NCI-H82 (cell line): ENCODE measurements around the gene FREY1.

Experiments
- DNase-seq: peaks from one replicate; lab custom pipeline; 2025; lab: John Stamatoyannopoulos, UW

Gene FREY1

DNA sequence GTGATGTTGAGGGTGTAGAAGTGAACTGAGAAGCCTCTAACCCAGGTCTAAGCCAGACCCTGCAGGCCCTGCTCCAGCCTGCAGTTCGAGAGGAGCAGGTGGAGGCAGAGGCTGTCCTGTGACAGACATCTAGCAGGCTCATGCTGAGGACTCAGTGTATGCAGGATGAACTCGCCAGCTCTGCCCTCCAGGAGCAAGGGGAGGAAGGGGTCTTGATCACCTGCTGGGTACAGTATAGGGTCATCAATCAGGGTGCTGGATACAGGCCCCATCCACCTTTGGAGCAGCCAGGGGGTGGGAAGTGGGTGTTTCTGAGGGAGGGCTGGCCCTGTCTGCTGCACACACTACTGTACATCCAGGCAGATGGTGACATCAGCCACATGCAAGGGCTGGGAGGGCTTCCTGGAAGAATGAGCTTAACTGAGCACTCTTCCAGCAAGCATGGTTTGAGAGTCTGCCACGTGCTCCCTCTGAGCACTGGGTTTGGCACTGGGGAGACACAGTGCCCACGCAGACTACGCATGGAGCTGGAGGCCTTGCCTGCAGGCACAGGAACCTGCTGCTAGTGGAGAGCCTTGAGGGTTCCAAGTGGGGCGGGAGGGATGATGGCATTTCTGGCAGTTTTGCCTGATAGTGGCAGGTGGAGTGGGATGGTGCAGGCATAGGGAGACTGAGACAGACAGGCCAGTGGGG lies 12.4 kb downstream of the FREY1 start:
- DNase-seq, result peak; percentile 22

DNA sequence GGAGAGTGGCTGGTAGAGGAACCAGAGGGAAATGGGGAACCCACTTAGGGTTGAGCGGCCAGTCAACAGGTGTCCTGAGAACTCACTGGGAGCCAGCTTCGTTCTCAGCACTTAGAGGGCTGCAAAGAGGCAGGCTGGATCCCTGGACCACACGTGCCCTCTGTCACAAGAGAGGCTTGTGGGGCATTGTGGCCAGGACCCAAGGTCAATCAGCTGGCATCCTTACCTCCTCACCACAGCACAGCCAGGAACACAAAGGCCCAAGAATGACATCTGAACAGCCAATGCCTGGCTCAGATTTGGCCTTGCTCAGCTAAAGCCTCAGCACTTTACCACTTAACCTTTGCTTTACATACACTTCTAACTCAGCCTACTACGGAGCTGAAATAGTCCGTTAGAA lies 14.2 kb downstream of the FREY1 start:
- DNase-seq, result no peak

DNA sequence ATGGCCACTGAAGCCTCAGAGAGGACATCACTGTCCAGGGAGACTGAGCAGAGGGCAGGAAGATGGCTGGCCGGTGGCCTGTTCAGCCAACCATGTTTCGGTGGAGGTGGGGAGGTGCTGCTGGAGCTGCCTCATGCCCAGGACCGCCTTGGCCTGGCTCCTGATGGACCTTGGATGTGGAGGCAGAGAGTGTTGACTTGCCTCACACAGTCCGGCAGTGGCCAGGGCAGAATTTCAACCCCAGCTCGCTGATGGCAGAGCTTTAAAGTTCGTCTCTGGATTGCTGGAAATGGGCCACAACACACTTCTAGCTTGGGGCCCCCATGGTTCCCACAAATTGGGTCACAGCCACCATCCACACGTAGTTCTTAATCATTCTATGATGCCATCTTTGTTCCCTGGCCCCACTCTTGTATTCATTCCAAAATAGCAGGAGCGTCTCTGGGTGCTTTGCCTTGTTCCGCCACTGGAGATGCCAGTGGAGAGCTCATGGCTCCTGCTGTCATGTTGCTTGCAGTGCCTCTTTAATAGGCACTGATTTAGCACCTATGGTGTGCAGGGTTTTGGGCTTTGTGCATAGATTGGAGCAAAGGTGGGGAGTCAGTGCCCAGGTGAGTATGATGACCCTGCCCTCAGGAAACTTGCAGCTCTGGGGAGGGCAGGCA lies 16.1 kb downstream of the FREY1 start:
- DNase-seq, result no peak

DNA sequence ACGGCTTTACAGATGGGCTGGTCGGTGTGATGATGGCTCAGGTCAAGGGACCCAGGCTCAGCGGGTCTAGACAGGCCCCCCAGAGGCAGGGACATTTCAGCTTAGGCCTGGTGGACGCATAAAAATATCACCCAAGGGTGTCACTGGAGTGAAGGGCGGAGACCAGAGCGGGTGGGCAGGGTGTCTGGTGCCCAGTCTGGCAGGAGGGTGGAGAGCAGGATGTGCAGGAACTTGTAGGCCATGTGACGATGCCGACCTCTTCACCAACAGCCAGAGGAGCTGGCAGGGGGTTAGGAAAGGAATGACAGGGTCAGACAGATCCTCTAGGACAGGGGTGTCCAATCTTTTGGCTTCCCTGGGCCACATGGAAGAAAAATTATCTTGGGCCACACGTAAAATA lies 17.1 kb downstream of the FREY1 start:
- no peak for DNase-seq

DNA sequence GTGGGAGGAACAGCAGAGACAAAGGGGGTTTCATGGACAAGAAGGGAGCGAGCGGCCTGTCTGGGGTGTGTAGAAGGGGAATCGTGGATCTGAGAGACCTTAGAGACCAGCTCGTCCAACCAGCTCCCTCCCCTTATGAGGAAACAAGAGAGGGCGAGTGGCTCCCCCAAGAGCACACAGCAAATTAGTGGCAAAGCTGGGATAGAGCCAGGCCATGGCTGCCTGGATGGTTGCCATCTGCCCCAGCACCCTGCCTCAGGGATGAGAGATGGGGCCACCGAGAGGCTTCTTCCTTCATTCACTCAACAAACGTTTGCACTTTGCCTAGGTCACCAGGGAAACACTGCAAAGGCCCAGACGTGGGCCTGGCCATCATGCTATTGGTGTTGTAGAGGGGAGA lies 17.5 kb downstream of the FREY1 start:
- no peak for DNase-seq

DNA sequence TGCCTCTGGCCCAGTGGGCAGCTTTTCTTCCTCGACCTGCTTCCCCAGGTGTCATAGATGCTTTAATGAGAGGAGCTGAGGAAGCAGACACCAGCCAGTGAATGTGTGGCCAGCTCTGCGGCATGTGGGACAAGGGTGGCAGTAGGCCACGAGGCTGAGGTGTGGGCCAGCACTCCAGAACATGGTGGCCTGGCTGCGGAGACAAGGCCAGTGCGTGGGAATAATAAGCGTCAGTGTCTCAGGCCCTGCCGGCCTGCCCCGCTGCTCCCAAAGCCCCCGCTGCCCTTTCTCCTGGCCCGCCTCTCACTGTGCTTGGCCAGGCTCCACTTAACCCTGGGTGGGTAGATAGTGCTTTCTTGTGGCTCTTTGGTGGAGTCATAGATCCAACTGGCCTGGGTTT lies 19.5 kb downstream of the FREY1 start:
- no peak for DNase-seq

DNA sequence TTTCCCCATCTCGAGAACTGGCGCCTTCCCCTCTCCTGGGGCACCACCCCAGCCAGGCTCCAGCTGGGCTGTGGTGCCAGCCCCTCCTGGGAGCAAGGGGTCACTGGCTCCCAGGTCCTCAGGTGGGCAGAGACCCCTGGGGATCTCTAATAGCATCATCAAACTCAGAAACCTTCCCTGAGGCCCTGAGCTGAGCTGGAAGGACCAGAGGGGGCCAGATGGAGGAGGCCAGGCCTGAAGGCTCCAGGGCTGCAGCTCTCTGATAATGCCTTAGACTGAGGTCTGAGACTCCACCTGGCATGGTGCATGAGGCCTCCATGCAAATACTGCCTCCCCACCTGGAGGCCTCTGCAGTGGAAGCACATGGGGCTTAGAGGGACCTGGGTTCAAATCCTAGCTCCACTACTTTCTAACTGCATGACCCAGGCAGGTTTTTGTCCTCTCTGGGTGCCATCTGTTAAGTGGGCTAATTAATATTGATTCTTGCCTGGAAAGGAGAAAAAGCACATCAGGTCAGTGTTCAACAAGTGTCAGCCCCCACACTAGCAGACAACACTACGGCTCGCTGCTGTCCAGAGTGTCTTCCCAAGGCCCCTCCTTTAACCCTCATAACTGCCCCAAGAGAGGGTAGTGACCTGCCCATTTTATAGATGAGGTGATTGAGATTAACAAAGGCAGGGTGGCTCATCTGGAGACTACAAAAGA lies 20.1 kb downstream of the FREY1 start:
- no peak for DNase-seq

DNA sequence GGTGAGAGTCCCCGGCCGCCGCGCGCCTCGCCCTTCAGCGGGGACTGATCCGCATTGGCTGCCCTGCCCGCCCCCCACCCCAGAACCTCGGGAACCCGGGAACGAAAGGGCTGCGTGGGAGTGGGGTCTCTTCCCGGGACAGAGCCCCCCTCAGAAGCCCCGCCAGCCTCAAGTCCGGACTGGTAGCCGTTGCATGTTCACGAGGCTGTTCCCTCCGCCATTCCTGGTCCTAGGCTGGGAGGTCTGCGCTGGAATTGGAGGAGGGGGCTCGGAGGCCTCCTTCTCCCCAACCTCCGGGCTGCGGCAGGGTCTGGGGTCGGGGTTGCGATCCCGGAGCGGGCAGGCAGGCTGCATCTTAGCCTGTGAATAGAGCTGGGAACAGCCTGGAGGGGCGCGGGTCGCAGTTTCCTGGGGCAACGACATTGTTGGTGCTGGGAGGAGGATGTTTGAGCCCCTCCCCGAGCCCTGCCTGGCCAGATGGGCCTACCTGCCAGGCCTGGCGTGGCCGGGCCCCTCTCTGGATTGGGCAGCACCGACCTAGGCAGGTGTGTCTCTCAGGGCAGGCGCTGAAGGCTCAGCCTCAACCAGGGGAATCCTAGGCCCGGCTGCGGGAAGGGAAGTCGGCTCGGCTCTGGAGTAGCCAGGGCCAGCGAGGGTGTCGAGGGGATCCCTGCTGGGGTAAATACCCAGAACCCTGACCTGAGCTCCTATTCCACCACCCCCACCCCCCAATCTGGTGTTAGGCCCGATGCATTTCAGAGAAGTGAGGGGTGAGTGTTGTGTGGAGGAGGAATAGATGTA lies 20.9 kb downstream of the FREY1 start:
- peak; percentile 20 for DNase-seq

DNA sequence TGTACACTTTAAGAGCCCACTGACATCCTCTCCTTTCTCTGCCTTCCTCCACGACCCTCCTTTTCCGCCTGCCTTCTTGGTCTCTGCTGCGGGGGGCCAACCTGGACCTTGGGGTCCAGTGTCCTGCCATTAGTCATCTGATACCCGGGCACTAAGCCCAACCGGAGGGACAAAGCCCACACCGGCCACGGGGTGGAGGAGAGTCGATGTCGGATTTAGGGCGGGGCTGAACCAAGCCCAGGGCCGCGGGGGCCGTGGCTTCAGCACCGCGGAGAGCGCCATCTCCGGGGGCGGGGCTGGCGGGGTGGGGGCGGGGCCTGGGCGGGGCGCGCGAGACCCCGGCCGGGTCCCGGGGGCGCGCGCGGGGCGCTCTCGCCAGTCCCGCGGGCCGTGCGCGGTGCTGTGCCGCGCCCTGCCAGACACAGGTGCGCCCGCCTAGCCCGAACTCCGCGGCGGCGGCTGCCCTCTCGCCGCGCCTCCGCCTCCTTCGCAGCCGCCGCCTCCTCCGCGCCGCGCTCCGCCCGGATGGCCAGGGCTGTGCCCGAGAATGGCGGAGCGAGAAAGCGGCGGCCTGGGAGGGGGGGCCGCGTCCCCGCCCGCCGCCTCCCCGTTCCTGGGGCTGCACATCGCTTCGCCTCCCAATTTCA lies 21.7 kb downstream of the FREY1 start, which contains the start of gene MAPK8IP1:
Gene MAPK8IP1, plus strand, starts transcription at position 378 of the 647 bp plus-strand sequence. Its CDS starts 170 bp downstream, at position 548.
- DNase-seq, result peak; percentile 78

DNA sequence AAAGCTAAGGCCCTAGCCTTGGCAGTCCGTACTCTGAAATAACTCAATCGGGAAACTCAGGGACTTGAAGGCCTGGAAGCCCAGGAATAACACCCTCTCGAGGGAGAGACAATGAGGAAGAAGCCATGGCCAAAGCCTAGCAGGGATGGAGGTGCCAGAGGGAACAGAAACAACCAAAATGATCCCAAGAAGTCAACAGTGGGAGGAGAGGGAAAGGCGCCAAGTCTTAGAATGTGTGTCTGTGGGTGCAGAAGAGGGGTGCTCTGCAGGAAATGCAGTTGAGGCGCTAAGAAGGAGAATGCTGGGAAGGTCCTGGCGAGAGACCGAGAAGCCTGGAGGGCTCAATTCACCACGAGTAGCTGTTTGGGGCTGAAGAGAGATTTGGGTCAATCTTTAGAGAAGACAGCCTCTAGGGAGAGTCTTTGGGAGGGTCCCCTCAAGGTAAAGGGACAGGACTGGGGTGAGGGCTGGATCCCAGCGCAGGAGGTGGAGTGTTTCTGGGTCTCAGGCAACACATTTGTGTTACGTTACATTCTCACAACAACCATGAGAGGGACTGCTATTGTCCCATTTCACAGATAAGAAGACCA lies 22.4 kb downstream of the FREY1 start:
- no peak for DNase-seq

DNA sequence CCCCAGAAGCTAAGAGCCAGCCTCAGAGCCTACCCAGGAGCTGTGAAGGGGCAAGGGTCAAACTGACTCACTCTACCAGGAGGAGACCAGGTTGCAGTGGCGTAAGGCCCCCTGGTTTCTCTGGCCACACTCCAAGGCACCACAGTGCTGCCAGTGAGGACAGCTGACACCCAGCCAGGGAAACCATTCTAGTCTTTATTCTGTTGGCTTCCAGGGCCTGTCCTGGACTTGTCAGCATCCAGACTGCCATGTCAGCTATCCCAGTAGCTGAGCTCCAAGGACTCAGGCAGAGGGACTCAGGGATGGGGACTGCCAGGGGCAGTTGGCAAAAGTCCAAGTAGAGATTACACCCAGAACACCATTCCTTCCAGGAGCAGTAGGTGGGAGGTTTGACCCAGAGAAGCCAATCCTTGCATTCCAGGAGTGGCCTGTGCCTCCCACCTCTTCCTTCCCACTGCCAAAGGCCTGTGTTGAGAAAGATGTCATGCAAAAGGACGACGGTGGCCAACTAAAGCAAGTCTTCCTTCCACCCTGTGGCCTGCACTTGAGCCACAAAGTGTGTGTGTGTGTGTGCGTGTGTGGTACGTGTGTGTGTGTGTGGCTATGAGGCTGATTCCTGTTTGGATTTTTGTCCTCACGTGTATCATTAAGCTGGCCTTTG lies 25.2 kb downstream of the FREY1 start:
- peak; percentile 81 for DNase-seq

DNA sequence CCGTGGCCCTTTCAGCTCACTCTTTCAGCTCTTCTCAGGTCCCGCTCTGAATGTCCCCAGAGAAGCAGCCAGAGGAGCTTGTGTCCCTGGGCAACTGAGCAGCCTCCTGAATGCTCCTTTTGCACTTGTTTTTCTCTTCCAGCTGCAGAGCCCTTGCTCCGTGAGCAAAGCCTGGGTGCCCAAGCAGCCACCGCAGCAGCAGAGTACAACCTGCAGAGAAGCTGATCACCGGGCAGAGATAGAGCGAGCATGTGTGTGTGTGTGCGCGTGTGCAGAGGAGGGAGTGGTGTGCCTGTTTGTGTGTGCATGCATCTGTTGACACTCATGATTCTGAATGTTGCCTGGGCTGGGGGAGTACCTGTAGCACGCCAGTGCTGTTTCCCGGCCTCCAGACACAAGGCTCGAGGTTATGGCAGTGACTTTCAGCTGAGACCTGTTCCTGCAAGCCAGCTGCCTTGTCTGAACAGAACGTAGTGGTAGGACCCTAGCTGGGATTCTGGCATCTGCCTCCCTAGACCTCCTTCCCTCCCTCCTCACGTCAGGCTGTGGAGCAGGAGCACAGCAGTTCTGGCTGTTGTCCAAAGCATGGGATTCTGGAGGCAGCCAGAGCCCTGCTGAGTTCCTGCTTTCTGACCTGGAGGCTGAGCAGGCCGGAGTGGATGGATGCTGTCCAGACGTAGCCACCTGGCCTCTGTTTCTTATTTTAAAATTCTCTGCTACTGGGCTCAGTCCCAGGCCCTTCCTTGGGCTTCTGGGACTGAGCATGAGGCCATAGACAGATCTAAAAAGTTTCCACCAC lies 26.1 kb downstream of the FREY1 start:
- DNase-seq, result peak; percentile 19

DNA sequence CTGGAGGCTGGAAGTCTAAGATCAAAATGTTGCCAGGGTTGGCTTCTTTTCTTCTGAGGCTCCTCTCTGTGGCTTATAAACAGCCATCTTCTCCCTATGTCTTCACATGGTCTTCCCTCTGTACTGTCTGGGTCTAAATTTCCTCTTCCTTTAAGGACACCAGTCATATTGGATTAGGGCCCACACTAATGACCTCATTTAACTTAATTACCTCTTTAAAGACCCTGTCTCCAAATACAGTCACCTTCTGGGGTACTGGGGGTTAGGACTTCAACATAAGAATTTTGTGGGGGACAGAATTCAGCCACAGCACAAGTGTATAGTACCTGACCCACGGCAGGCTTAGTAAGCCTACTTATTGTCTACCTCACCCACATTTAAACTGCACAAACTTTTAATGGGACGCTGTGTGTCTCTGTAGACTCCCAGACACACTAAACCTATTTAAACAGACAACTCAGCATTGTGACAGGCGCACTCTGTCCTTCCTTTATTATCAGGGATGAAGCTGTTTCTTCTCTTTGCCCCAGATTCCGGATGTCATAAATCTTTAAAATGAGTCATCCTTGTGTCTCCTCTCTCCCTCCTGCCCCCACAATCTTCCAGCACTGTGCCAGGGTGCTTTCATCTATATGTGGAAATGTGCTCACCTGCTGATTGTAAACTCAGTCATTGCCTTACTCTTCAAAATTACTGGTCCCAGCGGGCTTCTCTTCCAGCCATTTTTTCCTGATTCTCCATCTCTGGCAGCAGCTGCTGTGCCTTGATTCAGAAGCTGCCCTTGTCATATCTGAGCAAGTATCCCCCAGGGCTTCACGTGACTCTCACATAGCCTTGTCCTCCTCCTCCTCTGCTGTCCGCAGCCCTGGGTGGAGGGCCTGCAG lies 27.0 kb downstream of the FREY1 start:
- DNase-seq, result peak; percentile 47

DNA sequence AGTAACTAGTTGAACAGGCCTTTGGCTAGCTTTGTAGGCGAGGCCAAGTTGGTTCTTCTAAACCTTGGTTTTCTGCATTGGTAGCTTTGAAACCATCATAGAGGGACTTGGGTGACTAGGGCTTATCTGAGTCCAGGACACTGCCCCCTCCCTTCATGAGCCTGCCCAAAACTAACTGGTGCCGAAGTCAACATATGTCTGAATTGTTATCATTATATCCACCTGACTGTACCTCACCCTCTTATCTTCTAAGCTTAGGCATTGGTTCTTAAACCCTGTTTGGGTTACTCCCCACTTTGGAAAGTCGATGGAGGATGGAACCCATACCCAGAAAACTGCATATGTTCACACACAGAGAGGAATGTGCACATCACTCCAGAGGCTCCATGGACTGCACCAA lies 29.2 kb downstream of the FREY1 start:
- DNase-seq, result no peak

DNA sequence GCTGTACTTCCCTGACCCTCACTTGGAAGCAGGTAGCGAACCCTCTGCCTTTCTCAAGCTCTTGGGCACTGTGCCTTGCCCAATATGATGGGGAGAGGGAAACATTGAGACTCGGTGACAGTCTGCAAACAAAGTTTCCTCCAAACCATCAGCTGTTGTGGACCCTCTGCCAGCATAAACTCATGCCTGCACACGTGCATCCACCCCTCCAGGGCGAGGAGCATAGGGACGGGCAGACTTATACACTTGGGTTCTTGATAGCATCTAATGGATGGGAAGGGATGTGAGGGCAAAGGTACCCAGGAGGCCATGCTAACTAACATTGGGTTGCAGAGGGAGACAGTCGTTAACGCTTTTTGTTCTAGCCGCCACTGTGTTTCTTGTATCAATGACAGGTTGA lies 29.9 kb downstream of the FREY1 start:
- no peak for DNase-seq

DNA sequence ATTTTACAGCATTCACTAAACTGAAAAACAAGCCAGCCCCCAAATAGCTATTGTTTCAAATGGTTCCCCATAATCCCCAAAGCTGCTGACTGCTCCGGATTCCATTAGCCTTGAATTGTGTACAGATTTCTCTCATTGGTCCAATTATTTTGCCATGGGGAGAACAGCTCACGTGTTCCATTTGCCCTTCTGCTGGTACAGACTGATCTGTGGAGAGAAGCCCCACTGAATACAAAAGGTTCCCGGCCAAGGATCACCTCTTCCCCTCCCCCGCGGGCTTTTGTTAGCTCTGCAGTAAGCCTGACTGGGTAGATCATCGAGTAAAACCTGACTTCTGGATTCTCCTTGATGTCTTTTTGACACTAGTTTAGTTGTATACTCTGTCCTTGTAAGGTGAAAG lies 30.7 kb downstream of the FREY1 start:
- DNase-seq, result no peak

DNA sequence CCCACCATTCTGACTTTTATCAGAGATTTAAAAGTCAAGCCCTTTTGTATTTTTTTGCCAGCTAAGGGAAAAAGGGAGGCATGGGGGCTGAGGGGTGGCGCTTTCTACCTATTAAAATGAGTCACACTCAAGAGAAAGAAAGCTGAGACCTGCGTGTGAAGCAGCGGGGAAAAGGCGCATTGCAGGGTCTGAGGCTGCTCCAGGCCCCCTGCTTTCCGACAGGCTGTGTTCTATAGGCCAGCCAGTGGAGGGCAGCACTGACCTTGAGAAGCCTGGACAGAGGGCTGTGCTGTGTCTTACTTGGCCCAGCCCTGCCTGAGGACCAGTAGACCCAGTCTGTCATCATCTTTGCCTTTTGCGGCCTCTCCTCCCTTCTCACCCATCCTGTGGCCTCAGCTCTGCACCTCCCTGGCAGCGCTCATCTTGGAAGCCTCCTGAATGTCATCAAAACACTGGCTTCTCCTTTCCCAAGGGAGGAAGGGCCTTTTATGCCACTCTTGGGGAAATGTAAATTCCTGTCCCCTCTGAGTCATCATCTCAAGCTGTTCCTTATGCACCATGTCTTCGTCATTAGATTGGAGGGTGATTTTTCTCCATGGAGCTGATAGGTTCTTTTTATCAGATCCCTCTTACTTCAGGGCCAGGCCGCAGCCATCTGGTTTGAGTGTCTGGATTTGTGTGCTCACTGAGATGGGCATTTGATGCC lies 34.3 kb downstream of the FREY1 start:
- peak; percentile 81 for DNase-seq

DNA sequence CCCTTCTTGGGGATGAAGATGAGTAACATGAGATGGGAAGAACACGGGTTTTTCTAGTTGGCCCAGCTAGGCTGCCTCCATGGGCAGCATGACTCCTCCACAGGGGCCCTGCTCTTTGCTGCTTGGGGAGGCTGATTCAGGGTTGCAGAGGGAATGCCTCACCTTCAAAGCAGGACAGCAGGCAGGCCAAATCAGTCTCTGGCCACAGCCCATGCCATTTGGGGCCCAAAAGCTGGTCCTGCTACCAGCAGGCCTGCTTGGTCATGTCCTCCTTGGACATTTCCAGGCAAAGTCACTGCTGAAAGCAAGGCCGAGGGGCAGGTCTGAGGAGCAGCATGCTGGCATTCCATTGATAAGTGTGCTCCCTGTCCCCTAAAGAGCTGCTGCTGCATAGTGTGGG lies 35.4 kb downstream of the FREY1 start:
- DNase-seq, result no peak
